HG03565 (cell line): ENCODE data around the gene ITGB4.
"Not testable (repeated sequence)": the region's sequence is repeated elsewhere in the genome, so short reads cannot be mapped to it uniquely, and the experiment has no call there.

ENCODE experiments used
- ATAC-seq: cut with Tn5 transposase; IDR thresholded peaks from one replicate; pipeline ENCODE4 v1.9.1; 2021; ENCODE audit warnings: mild to moderate bottlenecking, moderate library complexity; ENCODE audit not compliant: unreplicated experiment

Gene ITGB4

DNA sequence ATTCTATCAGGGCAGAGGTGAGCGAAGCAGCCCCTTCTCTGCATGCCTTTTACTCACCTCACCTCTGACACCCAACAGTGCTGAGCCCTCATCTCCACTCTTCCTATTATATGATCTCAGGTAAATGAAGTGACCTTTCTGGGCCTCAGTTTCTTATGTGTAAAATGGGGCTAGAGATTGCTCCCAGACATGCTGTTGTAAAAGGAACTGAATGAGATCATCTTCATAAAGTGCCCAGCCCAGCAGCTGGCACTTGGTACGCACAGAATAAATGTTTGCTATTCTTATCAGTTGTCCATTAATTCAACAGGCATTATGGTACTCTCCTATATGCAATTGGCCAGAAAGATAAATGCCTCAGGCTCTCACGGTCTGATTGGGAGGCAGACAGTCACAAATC, 48.3 kb downstream of the ITGB4 start:
- no peak for ATAC-seq

GRCh38 chr17:75771334-75772281, 50.3 kb downstream of the ITGB4 start:
- ATAC-seq = no peak

GRCh38 chr17:75773121-75773807, 52.0 kb downstream of the ITGB4 start:
- no peak for ATAC-seq

- no peak for ATAC-seq
These were observed 52.7 kb downstream of the ITGB4 start for GRCh38 chr17:75773808-75774470.

- ATAC-seq = no peak
These were observed 53.3 kb downstream of the ITGB4 start for GRCh38 chr17:75774471-75774990.

DNA sequence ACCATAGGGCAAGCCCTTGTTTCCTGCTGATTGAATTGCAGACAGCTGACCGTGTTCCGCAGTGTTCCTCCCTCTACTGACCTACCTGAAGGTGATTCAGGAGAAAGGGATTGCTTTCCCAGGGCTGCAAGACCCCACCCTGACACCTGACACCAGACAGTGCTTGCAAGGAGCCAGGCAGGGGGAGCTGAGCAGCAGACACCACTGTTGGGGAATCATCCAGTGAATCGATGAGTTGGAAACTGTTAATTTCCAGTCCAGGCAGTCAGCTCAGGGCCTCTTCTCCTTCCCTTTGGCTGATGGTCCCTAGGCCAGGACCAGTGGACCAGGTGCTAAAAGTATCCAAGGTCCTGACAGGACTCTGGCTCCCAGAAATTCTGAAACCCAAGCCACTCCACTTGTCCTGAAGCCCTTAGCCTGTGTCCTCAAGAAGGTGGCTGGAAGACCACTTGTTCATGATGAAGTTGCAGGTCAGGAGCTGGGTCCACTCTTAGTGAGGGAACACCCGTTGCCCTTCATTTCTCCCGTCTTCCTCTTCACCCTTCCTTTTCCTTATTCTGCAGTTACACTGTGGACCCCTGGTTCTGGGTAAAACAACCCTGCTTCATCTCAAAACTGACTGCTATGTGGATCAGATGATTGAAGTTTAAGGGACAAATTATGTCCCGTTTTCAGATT, 53.9 kb downstream of the ITGB4 start:
- no peak for ATAC-seq

DNA sequence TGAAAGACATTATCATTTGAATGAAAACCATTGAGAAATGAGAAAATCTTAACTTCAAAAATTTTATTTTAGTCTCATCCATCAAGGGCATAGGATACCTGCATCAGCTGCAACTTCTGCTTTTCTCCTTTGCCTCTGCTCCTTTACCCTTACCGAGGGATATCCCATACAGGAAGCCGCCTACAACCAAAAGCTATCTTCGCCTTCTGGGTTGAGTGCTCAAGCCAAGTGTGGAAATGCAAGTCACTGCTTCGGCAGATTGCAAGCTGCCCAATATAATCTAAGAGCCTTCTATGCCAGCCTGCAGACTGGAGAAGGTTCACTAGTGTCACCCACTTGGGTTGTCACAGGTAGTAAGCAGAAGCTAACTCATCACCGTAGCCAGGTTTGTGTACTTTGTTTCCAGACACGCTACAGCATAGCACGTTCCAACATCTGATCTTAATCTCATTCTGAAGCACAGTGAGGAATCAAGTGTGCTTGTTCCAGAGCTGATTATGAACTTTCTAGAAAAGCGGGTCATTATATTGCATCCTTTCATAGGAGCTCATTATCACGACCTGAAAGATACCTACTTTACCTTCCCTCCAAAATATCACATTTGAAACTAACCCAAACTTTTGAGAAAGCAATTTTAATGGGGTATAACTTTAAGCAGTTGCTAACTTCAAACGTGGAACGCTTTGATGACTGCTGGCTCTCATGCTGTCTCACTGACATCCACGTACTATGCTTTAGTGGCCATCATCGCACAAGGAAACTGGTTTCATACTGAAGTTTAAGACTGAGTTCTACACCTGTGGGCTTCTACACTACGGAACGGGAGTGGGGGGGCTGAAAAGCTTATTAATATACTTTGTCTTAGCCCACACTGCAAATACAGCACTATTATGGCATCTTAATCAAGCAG, 55.4 kb downstream of the ITGB4 start:
- ATAC-seq = no peak

DNA sequence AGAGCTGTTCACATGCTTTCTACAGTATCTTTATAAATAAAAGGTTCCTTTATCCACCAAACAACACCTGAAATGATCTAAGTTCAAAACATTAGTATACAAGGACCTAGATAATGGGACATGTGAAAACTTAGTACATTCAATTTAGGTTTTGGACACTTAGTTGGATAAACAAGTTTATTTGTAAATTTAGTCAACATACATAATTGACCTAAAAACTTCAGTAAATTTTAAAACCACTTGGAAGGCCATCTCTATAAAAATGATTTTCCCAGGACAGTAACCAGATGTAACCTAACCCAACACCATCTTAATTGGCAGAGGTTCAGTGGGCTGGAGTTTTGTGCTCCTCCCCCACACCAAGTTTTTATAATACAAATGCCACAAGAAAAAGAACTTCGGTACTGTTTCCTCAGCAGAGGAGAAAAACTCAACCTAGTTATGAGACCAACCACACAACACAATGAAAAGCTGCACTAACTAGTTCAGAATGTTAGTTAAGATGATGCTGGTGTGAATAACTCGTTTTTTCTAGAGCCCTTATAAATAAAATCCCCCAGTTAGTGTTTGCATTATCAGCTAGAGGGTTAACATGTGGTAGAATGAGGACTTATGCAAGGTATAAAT, 56.1 kb downstream of the ITGB4 start:
- no peak for ATAC-seq

DNA sequence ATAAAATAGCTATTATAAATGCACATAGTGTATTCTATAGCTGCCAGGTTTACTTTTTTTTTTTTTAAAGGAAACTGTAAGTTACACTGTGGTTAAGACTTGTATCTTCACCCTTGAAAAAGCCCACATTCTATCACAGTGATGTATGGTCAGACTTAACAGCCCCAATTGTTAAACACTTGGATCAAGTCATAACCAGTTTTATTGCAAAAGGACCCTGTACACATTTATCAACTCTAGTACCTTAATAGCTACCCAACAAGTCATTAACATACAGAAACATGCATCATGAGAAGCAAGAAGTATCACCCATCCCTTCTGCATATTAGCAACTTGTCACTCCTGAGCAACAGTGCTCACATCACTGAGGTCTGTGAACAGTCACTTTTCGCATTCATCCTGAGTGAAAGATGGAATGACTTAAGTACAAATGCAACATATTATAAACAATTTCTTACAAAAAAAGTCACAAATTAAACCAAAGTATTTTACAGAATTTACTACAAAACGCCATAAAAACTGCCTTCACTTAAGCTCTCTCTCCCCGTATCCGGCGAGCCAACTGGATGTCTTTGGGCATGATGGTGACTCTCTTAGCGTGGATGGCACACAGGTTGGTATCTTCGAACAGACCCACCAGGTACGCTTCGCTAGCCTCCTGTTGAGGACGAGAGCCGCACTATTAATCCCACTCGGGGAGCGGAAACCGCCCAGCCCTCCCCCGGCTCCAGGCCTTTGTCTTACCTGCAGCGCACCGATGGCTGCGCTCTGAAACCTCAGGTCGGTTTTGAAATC, 57.0 kb downstream of the ITGB4 start:
- not testable (repeated sequence) for ATAC-seq

DNA sequence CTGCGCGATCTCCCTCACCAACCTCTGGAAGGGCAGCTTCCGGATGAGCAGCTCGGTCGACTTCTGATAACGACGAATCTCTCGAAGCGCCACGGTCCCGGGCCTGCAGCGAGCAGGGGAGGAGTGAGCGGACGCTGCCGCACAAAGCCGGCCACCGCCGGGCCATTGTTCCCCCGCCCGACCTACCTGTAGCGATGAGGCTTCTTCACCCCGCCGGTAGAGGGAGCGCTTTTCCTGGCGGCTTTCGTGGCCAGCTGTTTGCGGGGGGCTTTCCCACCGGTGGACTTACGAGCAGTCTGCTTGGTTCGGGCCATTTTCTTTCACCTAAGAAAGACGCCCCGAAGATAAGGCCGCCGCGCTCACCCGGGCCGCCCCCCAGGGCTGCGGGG, 57.6 kb downstream of the ITGB4 start:
- ATAC-seq = no peak

GRCh38 chr17:75779250-75779986, 58.2 kb downstream of the ITGB4 start:
- peak; percentile 58 for ATAC-seq

DNA sequence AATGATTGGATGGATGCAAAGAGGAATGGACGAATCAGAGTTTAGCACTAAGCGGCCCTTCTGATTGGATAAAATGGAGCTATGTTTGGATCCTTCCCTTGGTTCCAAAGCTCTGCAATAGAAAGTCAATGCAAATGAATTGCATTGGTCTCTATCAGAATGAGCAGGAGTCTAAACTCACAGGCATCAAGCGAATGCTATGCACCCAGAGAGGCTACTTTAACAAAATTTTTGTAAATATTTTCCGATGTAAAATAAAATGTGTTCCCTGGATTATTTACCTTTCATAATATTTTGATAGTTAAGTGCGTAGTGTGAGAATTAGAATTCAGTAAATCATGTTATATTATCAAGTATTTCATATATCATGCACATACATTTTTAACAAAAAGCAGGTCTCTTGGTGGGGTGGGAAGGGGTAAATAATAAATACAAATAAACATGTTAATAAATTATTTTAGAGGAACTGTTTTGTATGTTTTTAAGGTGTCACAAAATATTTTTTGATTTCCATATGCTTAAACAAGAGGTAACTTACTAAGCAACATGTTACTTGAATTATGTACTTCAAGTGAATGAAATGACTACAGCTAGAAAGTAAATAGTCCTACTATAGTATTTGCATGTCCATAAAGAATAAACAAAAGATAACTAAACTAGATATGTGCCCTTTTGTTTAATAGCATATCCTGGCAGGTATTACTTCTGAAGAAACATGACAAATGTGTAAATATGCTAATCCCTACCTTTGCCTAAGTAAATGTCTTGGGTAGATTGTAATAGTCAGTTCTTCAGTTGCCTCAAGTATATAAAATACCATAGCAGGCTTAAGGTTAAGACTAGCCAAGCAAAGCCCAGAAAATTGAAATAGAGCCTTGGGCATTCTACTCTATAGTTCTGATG, 59.0 kb downstream of the ITGB4 start:
- ATAC-seq = no peak

GRCh38 chr17:75783069-75783783, 62.0 kb downstream of the ITGB4 start:
- ATAC-seq = no peak

DNA sequence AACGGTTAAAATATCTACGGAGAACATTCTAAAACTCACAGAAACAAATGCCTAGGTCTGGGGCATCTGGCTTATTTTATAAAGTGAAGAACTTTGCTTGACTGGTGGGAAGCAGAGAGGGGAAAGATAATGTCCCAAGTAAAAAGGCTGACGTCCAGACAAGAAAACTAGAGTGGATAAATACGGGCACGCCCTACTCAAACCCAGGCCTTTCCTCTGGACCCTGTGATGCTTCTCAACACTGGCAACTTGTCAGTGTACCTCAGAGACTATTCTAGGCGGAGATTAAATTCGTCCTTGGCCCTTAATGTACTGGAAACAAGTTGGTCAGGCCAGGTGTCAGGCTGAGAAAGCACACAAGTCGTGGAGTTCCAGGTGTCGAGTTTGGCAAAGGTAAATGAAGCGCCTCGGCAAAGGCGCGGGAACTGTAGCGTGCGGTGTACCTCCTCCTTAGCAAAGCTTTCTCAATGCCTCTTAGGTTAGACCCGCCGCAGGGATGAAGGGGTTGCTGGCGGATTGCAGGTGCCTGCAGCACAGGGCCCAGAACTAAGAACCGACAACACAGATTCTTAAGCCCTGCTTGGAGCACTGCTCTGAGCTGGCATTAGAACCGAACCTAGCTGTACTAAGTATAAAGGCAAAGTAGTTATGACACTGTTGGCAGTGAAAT, 62.7 kb downstream of the ITGB4 start:
- ATAC-seq = no peak

- peak; percentile 40 for ATAC-seq
These were observed 63.3 kb downstream of the ITGB4 start, which contains the start of gene UNK for GRCh38 chr17:75784473-75785015. TSS of gene UNK (plus strand) at chr17:75784806. CDS start at chr17:75784881, 75 bp downstream.
